ENCODE measurements around the gene ZNF385A.
"Not testable (repeated sequence)": the region's sequence is repeated elsewhere in the genome, so short reads cannot be mapped to it uniquely, and the experiment has no call there.

The ZNF385A gene

DNA sequence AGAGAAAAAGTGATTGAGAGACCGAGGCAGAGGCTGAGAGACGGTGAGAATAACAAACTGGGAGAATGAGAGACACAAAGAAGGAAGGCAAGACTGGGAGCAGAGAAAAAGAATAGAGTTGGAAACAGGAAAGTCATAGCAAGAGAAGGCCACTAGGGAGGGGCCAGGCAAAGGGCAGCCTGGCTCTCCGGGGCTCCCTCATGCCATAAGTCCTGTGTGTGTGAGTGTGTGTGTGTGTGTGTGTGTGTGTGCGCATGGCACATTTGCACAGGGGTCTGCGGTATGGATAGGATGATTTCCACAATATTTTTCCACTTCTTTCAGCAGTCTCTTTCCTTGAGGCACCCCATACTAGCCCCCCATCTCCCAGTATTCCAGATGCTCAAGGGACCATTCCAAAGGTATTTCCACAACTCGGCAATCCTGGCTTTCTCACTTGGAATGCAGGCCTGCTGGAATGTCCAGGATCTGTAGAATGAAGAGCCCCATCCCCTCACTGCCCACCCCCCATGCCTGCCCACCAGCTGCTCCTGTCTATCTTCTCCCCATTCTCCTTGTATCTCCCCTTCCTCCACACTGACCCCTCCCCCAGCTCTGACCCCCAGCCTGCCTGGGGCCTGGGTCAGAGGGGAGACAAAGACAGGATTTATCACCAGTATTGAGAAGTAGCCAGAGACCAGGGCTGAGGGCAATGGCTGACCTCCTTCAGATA is 29.3 kb downstream of the ZNF385A start:
- DNase-seq (ENCODE audit: low read depth in 2 of 2) = no peak

DNA sequence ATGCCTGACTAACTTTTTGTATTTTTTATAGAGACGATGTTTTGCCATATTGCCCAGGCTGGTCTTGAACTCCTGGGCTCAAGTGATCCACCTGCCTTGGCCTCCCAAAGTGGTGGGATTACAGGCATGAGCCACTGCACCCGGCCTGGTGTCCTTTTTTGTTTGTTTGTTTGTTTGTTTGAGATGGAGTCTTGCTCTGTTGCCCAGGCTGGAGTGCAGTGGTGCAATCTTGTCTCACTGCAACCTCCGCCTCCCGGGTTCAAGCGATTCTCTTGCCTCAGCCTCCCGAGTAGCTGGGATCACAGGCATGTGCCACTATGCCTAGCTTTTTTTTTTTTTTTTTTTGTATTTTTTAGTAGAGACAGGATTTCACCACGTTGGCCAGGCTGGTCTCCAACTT is 30.3 kb downstream of the ZNF385A start:
- DNase-seq (ENCODE audit: low read depth in 2 of 2) = not testable (repeated sequence)

DNA sequence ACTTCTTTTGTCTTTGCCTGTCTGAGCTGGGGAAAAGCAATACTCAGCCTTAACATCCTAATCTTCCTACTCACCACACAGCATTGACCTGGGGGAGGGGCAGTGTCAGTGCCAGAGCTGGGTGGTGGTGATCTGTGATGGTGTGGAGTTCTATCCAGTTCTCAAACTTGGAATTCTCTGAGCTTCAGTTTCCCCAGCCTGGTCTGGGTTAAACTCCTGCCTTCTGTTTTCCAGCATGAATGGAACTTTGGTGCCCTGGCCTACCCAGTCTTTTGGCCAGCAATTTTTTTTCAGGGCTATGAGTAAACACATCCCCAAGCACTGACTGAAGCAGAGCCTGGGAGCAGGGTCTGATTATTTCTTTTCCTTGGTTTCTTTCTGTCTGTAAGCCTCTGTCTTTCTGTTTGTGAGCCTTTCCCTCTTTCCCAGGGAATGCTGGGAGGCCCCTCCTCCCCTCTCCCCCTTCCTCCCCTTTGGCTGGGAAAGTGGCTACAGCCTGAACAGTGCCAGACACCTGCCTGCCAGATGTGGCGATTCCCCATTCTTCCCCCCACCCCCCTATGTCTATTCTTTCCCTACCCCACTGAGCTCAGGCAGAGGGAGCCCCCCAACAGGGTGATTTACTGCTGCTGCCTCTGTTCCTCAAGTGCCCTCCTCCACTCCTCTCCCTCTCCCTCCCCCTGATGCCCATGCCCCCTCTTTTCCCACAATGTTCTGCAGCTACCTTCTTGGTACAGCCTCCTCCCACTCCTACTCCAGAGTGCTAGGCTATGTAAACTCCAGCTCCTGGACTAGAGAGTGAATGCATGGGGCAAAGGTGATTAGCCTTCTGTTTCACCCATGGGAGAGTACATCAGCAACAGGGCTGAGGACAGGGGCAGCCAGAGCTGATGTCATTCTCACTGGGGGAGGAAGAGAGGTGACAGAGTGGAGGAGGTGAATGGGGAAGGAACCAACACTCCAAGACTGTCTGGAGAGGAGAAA is 31.4 kb downstream of the ZNF385A start:
- no peak for DNase-seq (ENCODE audit: low read depth in 2 of 2)

DNA sequence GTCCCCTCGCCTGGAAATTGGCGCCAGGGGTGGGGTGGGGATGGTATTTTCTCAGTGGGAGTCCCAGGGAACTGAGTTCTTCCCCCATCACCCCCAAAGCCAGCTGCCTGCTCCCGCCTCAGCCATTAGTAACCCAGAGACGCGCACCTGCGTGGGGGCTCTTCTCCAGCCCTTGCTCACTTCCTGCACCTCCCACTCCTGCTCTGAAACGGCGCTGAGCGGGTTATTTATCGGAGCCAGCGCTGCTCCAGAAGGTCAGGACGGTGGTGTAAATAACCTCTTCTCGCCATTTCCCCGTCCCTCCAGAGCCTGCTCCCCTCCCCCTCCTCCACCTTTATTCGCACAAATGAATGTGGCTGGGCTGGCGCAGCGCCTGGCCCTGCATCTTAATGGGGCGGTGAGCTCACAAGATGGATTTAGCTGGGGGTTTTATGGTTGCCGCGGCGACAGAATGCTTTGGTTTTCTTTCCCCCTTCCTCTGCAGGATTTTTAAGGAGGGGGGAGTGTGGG is 32.5 kb downstream of the ZNF385A start:
- DNase-seq (ENCODE audit: low read depth in 2 of 2) = peak in 1 of 2 experiments; percentile 24

DNA sequence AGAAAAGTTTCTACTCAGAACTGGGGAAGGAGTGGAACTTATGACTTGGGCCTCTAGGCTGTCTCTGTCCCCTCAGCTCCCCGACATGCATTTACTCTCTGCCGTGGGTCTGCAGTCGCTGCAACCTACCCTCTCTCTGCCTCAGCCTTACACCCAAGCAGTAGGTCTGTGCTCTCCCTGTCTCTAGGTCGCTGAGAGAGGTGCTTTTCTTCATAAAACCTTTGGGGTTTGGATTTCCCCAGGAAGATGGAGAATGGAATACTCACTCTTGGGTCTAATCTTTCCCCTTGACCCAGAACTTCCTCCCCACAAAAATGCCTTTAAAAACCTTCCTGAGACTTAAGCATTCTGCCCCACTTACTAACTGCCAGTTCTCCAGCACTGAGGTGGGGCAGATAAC is 33.2 kb downstream of the ZNF385A start:
- DNase-seq (ENCODE audit: low read depth in 2 of 2) = no peak

DNA sequence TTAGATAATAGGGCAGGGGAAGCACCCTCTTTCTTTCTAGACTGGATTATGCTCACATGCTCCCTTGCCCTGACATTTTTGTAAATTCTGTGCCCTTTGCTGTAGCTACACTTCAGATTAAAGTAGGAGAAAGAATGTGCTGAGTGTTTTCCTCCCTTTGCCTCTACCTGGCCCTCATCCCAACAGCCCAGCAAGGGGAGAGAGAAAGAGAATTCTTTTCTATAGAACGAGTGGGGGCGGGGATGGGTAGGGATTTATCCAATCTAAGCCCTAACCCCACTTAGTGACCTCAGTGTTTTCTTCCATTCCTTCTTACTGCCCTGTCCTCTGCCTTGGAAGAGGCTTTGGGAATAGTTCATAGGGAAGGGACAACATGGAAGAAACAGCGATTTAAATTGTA is 33.8 kb downstream of the ZNF385A start:
- DNase-seq (ENCODE audit: low read depth in 2 of 2) = no peak

DNA sequence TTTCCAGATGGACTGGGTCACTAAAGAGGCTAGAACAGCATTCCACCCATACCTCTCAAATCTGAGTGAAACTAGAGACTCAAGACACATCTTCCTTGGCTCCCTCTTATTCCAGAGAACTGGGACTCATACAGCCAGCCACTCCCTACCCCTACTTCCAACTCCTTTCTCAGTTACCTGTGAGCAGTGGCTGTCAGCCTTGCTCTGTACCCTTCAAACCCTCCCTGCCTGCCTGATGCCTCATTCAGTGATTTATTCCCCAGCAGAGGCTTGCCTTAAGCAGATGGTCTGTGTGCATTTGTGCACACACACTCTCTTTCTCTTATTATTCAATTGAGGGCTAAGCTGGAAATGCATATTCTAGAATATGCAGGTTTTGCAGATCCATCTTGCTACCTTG is 34.9 kb downstream of the ZNF385A start:
- DNase-seq (ENCODE audit: low read depth in 2 of 2) = no peak

DNA sequence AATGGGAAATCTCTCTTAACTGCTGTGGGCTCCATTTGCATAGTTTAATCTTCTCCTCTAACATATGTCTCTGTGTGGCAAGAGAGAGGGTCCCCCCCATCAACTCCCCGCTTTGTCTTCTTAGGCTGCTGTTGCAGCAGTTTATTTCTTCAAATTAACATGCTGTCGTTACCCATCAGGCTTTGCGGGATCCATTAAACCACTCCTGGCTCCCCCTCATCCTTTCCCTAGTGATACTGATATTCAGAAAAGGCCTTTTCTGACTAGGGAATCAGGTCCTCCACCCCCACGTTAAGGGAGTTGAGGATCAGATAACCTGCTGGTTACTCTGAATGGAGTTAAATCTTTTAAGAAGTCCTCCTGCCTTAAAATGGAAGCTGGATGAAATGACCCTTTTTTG is 35.5 kb downstream of the ZNF385A start:
- no peak for DNase-seq (ENCODE audit: low read depth in 2 of 2)

DNA sequence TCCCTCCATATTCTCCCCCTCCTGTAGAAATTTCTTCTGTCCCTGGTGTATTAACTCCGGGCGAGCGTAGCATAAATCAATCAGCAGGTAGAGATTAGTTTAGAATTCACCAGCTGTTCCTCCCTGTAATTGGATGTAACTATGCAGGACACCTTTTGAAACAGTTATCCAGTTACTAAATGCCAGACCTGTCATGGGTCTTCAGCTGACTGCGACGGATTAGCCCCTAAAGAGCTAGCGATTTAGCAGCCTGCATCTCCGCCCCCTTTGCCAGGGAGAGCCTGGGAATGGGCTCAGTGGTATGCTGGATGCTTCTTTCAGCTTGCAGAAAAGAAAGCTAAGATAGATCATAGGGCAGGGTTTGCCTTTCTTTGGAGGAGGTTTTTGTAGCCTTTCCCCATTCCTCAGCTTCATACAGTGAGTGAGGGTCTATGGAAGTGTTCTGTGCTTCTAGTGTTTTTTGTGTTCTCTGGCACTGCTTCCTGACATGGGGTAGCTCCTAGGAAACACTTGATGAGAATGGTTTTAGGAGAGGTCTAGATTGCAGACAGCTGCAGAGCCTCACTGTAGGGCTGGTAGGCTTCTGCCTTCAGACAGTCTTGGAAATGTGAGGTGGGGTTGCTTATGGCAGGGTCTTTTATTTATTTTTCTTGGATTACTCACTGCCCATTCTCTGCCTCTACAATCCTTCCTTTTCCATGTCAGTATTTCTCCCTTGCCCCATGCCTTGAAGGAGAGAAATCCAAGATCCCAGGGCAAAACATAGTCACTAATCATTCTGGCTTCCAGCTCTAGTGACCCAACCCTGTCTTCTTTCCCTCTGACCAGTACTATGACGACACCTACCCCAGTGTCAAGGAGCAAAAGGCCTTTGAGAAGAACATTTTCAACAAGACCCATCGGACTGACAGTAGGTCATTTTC is 42.9 kb downstream of the ZNF385A start:
- no peak for DNase-seq (ENCODE audit: low read depth in 2 of 2)

DNA sequence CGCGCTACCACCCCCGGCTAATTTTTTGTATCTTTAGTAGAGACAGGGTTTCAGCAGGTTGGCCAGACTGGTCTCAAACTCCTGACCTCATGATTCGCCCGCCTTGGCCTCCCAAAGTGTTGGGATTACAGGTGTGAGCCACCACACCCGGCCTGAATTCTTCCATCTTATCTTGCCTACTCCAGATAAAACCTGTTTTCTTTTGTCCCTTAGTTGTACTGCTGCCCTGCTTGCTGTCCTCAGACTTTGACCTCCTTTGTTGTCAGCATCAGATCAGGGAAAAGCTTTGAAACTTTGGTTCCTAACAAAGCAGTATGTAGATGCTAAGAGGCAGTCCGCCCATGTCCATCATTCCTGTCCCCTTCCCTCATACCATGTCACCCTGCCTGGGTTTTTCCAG is 43.7 kb downstream of the ZNF385A start:
- no peak for DNase-seq (ENCODE audit: low read depth in 2 of 2)

DNA sequence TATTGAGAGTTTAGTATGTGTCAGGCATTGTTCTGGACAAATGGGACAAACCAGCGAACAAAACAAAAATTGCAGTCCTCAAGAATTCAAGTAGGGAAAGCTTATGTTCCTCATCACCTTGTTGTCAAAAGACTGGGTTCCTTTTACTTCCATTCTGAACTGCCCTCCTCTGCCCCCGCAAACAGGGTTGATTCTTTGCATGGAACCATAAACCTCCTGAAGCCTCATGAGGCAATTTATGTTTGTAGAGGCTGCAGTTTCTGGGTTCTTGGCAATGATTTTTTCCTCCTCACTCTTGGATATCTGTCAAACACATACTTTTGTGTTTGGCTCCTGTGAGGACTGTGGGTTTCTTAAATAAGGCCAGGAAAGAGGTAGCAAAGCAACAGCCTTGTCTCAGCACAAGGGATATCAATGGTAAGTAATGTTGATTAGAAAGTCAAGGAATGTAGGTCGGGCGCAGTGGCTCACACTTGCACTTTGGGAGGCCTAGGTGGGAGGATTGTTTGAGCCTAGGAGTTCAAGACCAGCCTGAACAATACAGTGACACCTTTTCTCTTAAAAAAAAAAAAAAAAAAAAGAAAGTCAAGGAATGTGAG is 45.7 kb downstream of the ZNF385A start:
- DNase-seq (ENCODE audit: low read depth in 2 of 2) = no peak

DNA sequence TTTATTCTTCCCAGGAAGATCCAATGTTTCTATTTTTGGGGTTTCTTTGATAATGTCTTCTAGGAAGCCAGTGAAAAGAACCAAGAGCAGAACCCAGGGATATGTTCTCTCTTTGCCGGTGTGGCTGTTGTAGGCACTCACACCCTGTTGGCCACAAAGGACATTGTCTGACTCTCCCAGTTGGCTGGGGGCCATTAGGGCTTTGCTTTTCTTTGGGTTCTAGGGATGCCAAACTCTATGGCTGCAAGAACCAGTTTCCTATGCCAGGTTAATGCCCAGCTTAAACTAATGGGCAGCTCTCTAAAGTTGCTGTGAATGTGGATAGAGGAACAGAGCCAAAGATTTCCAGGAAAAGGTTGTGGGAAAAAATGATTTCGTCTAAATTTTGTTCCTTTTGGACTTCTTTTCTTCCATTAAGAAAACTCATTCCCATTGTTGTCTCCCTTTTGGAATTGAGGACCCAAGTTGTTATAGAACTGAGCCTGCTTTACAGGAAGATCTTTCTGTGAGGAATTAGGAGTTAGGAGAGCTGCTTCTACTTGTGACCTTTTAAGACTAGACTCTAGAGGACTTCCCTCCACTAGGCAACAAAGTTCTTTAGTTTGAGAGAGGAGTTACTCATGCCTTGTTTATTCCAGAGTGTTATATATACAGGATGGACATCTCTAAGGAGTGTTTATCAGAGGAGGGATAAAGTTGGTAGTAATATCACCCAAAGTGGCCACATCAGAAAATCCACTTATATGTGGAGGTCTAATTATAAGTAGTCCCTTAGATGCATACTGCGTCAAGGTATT is 46.5 kb downstream of the ZNF385A start:
- no peak for DNase-seq (ENCODE audit: low read depth in 2 of 2)

DNA sequence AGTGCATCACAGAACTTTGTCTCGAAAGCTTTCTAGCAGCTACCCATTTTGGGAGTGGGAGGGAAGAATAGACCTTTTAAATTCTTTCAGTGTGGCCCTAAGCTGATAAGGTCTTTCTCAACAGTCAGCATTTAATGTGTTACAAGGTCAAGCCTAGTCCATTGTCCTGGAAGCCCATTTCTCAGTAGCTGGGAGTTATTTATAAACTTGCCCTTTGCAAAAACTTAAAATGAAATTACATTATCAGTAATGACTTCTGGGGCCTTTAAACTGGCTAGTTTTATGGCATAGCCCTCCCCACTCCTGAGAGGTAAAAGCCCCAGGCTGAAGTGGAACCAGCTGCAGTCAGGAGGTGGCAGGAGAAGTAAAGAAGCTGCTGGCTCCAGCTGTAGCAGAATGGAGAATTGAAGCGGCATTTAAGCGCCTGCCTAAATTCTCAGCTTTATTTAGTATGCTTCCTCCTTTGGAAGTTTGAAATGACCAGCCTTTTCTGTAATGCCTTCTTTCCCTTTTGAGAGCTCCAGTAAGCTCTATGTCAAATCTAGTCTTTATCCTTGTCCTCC is 47.2 kb downstream of the ZNF385A start:
- DNase-seq (ENCODE audit: low read depth in 2 of 2) = no peak

DNA sequence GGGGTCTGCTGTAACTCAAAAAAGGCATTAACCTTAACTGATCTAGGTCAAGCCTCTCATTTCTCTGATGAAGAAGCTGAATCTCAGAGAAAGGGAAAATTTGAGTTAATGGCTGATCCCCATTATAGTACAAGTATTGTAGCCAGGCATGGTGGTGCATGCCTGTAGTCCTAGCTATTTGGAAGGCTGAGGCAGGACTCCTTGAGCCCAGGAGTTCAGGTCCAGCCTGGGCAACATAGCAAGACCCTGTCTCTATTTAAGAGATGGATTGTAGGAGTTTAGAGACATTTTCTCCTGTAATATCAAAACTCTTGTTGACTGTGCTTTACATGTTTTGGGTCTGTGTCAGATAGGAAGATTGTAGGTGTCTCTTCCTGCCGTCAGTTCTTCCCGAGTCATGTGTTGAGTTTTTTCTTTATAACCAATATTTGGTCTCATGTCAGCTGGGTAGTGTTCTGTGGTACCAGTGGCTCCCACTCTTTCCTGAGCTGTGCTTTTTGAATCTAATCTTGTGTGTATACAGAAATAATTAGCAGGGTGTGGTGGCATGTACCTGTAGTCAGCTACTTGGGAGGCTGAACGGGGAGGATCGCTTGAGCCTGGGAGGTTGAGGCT is 51.0 kb downstream of the ZNF385A start:
- no peak for DNase-seq (ENCODE audit: low read depth in 2 of 2)

DNA sequence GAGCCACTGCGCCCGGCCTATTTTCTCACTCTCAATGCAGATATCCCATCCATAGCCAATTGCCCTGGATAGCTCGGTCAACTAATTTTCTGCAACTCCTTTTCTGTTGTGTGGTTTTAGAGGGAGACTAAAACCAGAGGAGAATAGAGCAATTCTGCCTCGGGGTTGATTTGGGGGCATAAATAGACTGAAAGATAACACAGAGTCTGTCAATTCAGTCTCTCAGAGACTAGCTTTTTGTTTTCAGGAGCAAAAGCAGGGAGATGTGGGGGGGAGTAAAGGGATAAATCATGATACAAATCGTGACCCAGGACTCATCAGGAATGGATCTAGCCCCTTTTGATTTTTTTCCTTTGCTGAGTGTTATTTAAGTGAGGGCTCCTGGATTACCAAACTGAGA is 53.1 kb downstream of the ZNF385A start:
- no peak for DNase-seq (ENCODE audit: low read depth in 2 of 2)

DNA sequence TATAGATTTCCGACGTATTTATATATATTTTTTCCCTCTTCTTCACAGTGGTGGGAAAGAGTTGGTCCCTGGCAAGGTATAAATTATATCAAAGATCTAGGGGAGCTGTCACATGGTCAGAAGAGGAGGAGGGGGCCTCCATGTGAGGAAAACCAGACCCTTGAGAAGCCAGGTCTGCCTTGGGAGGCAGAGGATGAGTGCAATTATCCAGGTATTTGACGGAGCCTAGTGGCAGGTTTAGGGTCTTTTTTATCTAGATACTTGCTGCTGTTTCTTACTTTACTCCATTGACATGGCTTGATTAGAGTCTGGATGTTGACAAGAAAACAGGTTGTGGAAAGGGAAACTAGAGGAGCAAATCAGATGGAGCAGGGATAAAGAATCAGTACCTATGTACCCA is 54.1 kb downstream of the ZNF385A start:
- DNase-seq (ENCODE audit: low read depth in 2 of 2) = no peak

DNA sequence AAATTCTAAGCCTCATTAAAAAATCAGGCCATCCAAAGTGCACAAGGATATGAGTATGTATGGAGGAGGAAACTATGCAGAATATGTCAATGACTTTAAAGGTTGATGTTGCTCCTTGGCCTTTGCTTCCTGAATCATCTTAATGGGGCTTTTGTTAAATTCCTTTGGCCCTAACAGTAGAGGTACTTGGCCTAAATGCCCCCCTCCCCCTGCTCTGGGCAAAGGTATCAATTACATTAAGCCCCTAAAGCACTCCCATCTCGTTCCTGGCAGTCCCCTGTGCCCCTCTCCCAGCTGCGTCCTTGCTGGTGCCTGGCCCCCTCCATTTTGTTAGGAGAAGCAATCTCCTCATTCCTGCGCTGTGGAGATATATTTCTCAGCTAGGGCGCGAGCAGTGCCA is 54.8 kb downstream of the ZNF385A start:
- DNase-seq (ENCODE audit: low read depth in 2 of 2) = no peak

DNA sequence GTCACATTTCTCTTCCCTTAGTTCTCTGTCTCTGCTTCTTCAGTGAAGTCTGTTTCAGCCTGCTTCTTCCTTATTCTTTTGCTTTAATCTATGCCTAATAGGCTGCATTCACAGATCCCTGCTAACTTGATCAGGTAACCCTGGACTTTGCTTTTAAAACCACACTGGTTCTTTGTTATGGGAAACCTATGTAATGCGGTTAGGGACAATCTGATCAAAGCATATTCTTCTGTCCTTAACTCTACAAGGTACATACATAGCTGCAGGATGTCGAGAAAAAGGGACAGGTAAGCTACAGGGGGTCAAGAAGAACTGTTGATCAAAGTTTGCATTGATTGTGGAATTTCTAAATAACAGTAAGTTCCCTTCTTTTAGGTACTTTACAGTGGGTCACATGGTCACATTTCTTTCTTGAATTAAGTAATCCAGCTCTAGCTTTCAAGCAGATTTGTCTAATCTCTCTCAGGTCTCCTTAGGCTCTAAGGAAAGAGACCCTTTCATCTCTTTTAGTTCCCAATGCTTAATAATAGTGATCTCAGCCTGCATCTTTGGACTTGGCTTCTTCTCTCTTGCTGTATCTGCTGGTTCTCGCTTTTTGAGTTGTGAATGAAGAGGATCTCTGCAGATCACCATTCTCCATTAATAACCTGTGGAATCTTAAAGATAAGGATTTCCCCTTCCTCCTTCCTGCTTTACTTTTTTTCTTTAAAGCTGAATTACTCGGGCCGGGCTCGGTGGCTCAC is 55.8 kb downstream of the ZNF385A start:
- no peak for DNase-seq (ENCODE audit: low read depth in 2 of 2)
